K562 (cell line): ENCODE results near the gene C7. TPM values are rescaled to one million over a fixed set of nuclear protein-coding genes. Genes with fewer than 3 reads are reported as not detected.

ENCODE experiments used
- CBFA2T3 ChIP-seq: fragments of 450-650 bp; IDR thresholded peaks from 2 replicates; pipeline ENCODE4 v1.6.1; 2017
- CREBBP ChIP-seq: IDR thresholded peaks from one replicate; pipeline ENCODE4 v1.6.1; 2012; ENCODE audit warnings: low read depth, mild to moderate bottlenecking, control low read depth, inconsistent platforms, low read length
- HEY1 ChIP-seq: fragments of 250-450 bp; sonication (Bioruptor Pico); IDR thresholded peaks from 2 replicates; pipeline ENCODE4 v1.5.0; 2020; ENCODE audit warnings: mild to moderate bottlenecking, moderate library complexity, borderline replicate concordance
- NRF1 ChIP-seq, 2 experiments: fragments of 450-650 bp; IDR thresholded peaks in 1 of 2; conservative IDR thresholded peaks in 1 of 2; 2 replicates each; pipeline ENCODE4 v1.6.1; 2014; ENCODE audit warnings: mild to moderate bottlenecking in 2 of 2
- PHF8 ChIP-seq: fragments of 200-600 bp; sonication (generic); IDR thresholded peaks from 2 replicates; pipeline ENCODE4 v1.6.1; 2012; ENCODE audit warnings: mixed run types, mild to moderate bottlenecking, inconsistent platforms, low read length, moderate library complexity, borderline replicate concordance
- TCFL5 ChIP-seq: fragments of 250-450 bp; sonication (Bioruptor Pico); conservative IDR thresholded peaks from 2 replicates; pipeline ENCODE4 v1.6.1; 2021; ENCODE audit warnings: mild to moderate bottlenecking, moderate library complexity, matching md5 sums
- polyA plus RNA-seq, 8 experiments: library from polyadenylated mRNA; depleted of rRNA in 4 of 8; stranded (reverse) in 5 of 8; unstranded in 3 of 8; fragments of >200 nt; fragmentation: Nextera tagmentation in 2 of 8; fragmentation: Illumina TruSeq in 1 of 8; extraction: Ambion mirVana in 2 of 8; extraction: Trizol in 1 of 8; gene quantifications; 2 replicates each; pipeline versions ENCODE4 v1.2.1 to v1.2.3, GENCODE V29; 2011 to 2014; ENCODE audit warnings: inconsistent platforms in 1 of 8, missing spikeins in 1 of 8
- total RNA-seq, 7 experiments: library from RNA; depleted of rRNA in 6 of 7; stranded (reverse); fragments of >200 nt in 6 of 7; fragmentation: Illumina TruSeq in 2 of 7; extraction: Trizol in 2 of 7; gene quantifications; 2 replicates each; pipeline versions ENCODE4 v1.2.1 to v1.2.3, GENCODE V29; 2011 to 2021; ENCODE audit warnings: low replicate concordance in 1 of 7
- TF ChIP-seq, protein P1 (sequence below), 2 experiments: fragments of 450-650 bp; formaldehyde crosslinking in 1 of 2; IDR thresholded peaks; 2 replicates each; pipeline versions ENCODE4 v1.4.0 to v1.6.1; 2014 to 2020; ENCODE audit warnings: mild to moderate bottlenecking in 2 of 2, borderline replicate concordance in 1 of 2, low read depth in 1 of 2
- TF ChIP-seq, protein P2 (sequence below): sonication (generic); formaldehyde crosslinking; IDR thresholded peaks from 2 replicates; pipeline ENCODE4 v1.8.0; 2023; ENCODE audit warnings: missing genetic modification reagents, mild to moderate bottlenecking, borderline replicate concordance
- TF ChIP-seq, protein P3 (sequence below), 2 experiments: fragments of 450-650 bp in 1 of 2; sonication (generic) in 1 of 2; formaldehyde crosslinking; conservative IDR thresholded peaks; 2 replicates each; pipeline versions ENCODE4 v1.4.0 to v1.8.1; 2020 to 2022; ENCODE audit warnings: mild to moderate bottlenecking in 1 of 2, missing genetic modification reagents in 1 of 2
- TF ChIP-seq, protein P4 (sequence below): fragments of 250-450 bp; sonication (Bioruptor Pico); IDR thresholded peaks from 2 replicates; pipeline ENCODE4 v1.4.0; 2020; ENCODE audit warnings: borderline replicate concordance

C7 gene
- total and polyA plus RNA-seq, 9 of the 15 experiments (the other 6 are each of a cell fraction or from before 2014, with no cell fraction given), result 0.82 TPM; not detected in 8

DNA sequence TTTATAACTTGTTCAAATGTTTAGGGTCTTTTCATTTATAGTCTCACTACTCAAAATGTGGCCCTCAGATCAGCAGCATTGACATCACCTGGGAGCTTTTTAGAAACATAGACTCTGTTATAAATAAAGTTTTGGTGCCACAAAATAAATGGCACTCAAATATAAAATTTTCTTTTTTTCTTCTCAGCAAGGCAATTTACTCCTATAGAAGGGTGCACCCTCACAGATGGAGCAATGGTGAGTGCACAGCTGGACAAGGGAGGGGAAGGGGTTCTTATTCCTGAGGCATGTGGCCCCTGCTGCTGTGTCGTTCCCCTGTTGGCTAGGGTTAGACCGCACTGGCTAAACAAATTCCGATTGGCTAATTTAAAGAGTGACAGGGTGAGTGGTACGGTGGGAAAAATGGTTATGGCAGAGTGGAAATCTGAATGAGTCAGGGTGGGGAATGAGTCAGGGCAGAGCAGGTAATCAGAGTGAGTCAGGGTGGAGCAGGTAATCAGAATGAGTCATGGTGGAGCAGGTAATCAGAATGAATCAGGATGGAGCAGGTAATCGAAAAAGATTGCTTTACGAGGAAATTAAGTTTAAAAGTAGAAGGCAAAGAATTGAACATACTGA lies 31.8 kb upstream of the C7 start (continued):
- TF ChIP-seq, protein P1, sequence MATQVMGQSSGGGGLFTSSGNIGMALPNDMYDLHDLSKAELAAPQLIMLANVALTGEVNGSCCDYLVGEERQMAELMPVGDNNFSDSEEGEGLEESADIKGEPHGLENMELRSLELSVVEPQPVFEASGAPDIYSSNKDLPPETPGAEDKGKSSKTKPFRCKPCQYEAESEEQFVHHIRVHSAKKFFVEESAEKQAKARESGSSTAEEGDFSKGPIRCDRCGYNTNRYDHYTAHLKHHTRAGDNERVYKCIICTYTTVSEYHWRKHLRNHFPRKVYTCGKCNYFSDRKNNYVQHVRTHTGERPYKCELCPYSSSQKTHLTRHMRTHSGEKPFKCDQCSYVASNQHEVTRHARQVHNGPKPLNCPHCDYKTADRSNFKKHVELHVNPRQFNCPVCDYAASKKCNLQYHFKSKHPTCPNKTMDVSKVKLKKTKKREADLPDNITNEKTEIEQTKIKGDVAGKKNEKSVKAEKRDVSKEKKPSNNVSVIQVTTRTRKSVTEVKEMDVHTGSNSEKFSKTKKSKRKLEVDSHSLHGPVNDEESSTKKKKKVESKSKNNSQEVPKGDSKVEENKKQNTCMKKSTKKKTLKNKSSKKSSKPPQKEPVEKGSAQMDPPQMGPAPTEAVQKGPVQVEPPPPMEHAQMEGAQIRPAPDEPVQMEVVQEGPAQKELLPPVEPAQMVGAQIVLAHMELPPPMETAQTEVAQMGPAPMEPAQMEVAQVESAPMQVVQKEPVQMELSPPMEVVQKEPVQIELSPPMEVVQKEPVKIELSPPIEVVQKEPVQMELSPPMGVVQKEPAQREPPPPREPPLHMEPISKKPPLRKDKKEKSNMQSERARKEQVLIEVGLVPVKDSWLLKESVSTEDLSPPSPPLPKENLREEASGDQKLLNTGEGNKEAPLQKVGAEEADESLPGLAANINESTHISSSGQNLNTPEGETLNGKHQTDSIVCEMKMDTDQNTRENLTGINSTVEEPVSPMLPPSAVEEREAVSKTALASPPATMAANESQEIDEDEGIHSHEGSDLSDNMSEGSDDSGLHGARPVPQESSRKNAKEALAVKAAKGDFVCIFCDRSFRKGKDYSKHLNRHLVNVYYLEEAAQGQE (IDR thresholded peaks at IDR 0.05; ENCODE audit: borderline replicate concordance), result no peak
- TF ChIP-seq, protein P1 (CRISPR knock-in tag; IDR thresholded peaks at IDR 0.05; ENCODE audit: low read depth), result no peak
- TF ChIP-seq PHF8 (no peak), CREBBP (no peak), HEY1 (CRISPR knock-in tag) (no peak), NRF1 (conservative IDR thresholded peaks at IDR 0.05 in 1 of 2, IDR thresholded peaks at IDR 0.05 in 1 of 2) (no peak), TCFL5 (CRISPR knock-in tag) (no peak), CBFA2T3 (0 out of 2 replicates have a peak, but pooled peaks have one; percentile 15)
- TF ChIP-seq, protein P2, sequence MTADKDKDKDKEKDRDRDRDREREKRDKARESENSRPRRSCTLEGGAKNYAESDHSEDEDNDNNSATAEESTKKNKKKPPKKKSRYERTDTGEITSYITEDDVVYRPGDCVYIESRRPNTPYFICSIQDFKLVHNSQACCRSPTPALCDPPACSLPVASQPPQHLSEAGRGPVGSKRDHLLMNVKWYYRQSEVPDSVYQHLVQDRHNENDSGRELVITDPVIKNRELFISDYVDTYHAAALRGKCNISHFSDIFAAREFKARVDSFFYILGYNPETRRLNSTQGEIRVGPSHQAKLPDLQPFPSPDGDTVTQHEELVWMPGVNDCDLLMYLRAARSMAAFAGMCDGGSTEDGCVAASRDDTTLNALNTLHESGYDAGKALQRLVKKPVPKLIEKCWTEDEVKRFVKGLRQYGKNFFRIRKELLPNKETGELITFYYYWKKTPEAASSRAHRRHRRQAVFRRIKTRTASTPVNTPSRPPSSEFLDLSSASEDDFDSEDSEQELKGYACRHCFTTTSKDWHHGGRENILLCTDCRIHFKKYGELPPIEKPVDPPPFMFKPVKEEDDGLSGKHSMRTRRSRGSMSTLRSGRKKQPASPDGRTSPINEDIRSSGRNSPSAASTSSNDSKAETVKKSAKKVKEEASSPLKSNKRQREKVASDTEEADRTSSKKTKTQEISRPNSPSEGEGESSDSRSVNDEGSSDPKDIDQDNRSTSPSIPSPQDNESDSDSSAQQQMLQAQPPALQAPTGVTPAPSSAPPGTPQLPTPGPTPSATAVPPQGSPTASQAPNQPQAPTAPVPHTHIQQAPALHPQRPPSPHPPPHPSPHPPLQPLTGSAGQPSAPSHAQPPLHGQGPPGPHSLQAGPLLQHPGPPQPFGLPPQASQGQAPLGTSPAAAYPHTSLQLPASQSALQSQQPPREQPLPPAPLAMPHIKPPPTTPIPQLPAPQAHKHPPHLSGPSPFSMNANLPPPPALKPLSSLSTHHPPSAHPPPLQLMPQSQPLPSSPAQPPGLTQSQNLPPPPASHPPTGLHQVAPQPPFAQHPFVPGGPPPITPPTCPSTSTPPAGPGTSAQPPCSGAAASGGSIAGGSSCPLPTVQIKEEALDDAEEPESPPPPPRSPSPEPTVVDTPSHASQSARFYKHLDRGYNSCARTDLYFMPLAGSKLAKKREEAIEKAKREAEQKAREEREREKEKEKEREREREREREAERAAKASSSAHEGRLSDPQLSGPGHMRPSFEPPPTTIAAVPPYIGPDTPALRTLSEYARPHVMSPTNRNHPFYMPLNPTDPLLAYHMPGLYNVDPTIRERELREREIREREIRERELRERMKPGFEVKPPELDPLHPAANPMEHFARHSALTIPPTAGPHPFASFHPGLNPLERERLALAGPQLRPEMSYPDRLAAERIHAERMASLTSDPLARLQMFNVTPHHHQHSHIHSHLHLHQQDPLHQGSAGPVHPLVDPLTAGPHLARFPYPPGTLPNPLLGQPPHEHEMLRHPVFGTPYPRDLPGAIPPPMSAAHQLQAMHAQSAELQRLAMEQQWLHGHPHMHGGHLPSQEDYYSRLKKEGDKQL (CRISPR knock-in tag), result no peak
- TF ChIP-seq, protein P3, sequence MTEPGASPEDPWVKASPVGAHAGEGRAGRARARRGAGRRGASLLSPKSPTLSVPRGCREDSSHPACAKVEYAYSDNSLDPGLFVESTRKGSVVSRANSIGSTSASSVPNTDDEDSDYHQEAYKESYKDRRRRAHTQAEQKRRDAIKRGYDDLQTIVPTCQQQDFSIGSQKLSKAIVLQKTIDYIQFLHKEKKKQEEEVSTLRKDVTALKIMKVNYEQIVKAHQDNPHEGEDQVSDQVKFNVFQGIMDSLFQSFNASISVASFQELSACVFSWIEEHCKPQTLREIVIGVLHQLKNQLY (CRISPR knock-in tag; conservative IDR thresholded peaks at IDR 0.05), result no peak
- TF ChIP-seq, protein P4, sequence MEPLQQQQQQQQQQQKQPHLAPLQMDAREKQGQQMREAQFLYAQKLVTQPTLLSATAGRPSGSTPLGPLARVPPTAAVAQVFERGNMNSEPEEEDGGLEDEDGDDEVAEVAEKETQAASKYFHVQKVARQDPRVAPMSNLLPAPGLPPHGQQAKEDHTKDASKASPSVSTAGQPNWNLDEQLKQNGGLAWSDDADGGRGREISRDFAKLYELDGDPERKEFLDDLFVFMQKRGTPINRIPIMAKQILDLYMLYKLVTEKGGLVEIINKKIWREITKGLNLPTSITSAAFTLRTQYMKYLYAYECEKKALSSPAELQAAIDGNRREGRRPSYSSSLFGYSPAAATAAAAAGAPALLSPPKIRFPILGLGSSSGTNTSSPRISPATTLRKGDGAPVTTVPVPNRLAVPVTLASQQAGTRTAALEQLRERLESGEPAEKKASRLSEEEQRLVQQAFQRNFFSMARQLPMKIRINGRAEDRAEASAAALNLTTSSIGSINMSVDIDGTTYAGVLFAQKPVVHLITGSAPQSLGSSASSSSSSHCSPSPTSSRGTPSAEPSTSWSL, result no peak
